Activated CD4-positive, alpha-beta memory T cell treated with anti-CD3 and anti-CD28 coated beads for 36 hours (primary cell): ENCODE data around the gene SKA3. TPM values are rescaled to one million over a fixed set of nuclear protein-coding genes. Genes with fewer than 3 reads are reported as not detected.
"Not testable (repeated sequence)": the region's sequence is repeated elsewhere in the genome, so short reads cannot be mapped to it uniquely, and the experiment has no call there.

ENCODE experiments used
- CTCF ChIA-PET: fragments of 350-600 bp; sonication (Branson Sonifier 250); formaldehyde crosslinking; loops from one replicate; lab custom pipeline; 2021; ENCODE audit warnings: antibody characterized with exemption, inconsistent platforms; lab: Charles Lee
- POLR2A ChIA-PET: fragments of 350-600 bp; sonication (Branson Sonifier 250); formaldehyde crosslinking; loops from one replicate; lab custom pipeline; 2021; ENCODE audit warnings: antibody characterized with exemption; lab: Charles Lee
- DNase-seq: peaks from one replicate; pipeline ENCODE4 v3.0.0-alpha.2; 2020
- H3K27ac Mint-ChIP-seq: one replicate; pipeline ENCODE4 v1.8.0; 2021; ENCODE audit warnings: mixed read lengths
- H3K27me3 Mint-ChIP-seq: one replicate; pipeline ENCODE4 v1.8.0; 2021; ENCODE audit warnings: mixed read lengths
- H3K36me3 Mint-ChIP-seq: one replicate; pipeline ENCODE4 v1.8.0; 2021; ENCODE audit warnings: mixed read lengths
- H3K4me1 Mint-ChIP-seq: one replicate; pipeline ENCODE4 v1.8.0; 2021; ENCODE audit warnings: low read depth, mixed read lengths
- H3K4me3 Mint-ChIP-seq: one replicate; pipeline ENCODE4 v1.8.0; 2021; ENCODE audit warnings: mild to moderate bottlenecking, mixed read lengths
- H3K9me3 Mint-ChIP-seq: one replicate; pipeline ENCODE4 v1.8.0; 2021; ENCODE audit warnings: mixed read lengths
- intact Hi-C: fragments of 100-400 bp; cut with micrococcal nuclease; formaldehyde crosslinking; loops from one replicate; pipeline ENCODE4 v1.15.1; 2023
- total RNA-seq, 2 experiments: library from RNA; stranded (reverse); gene quantifications; one replicate each; pipeline ENCODE4 v1.2.3, GENCODE V29; 2021

Gene SKA3
- total RNA-seq, 2 experiments from 2014 or later: 34.0 to 36.2 TPM

- POLR2A ChIA-PET, H3K27me3 Mint-ChIP-seq, CTCF ChIA-PET, H3K9me3 Mint-ChIP-seq, H3K4me1 Mint-ChIP-seq, intact Hi-C loops, DNase-seq, H3K27ac Mint-ChIP-seq, H3K4me3 Mint-ChIP-seq, H3K36me3 Mint-ChIP-seq: not testable (repeated sequence)
Observed at GRCh38 chr13:21201456-21202190, 25.3 kb upstream of the SKA3 start.

- H3K36me3 Mint-ChIP-seq, H3K9me3 Mint-ChIP-seq, POLR2A ChIA-PET: not testable (repeated sequence)
Observed at GRCh38 chr13:21198391-21198790, 22.0 kb upstream of the SKA3 start.

GRCh38 chr13:21197606-21198225 lies 21.4 kb upstream of the SKA3 start:
- H3K27ac Mint-ChIP-seq, H3K4me3 Mint-ChIP-seq, H3K4me1 Mint-ChIP-seq, CTCF ChIA-PET, H3K36me3 Mint-ChIP-seq, POLR2A ChIA-PET, intact Hi-C loops, DNase-seq, H3K9me3 Mint-ChIP-seq: not testable (repeated sequence)
- peaks cover 11% of the 10 kb centered on the region for H3K27me3 Mint-ChIP-seq

More at GRCh38 chr13:21198391-21198790, 22.0 kb upstream of the SKA3 start:
- H3K4me1 Mint-ChIP-seq, H3K4me3 Mint-ChIP-seq, CTCF ChIA-PET, DNase-seq, H3K27ac Mint-ChIP-seq, intact Hi-C loops: not testable (repeated sequence)
- peaks cover 11% of the 10 kb centered on the region for H3K27me3 Mint-ChIP-seq

- H3K4me3 Mint-ChIP-seq, DNase-seq, H3K4me1 Mint-ChIP-seq, POLR2A ChIA-PET, CTCF ChIA-PET, H3K27me3 Mint-ChIP-seq, H3K27ac Mint-ChIP-seq, H3K9me3 Mint-ChIP-seq, H3K36me3 Mint-ChIP-seq, intact Hi-C loops: not testable (repeated sequence)
Observed at GRCh38 chr13:21194756-21195155, 18.4 kb upstream of the SKA3 start.

GRCh38 chr13:21186410-21186809 lies 10.1 kb upstream of the SKA3 start:
- H3K4me3 Mint-ChIP-seq, H3K36me3 Mint-ChIP-seq, H3K4me1 Mint-ChIP-seq, H3K27me3 Mint-ChIP-seq, intact Hi-C loops, DNase-seq, H3K9me3 Mint-ChIP-seq, POLR2A ChIA-PET, H3K27ac Mint-ChIP-seq, CTCF ChIA-PET: not testable (repeated sequence)

- POLR2A ChIA-PET: no interaction called here
- Mint-ChIP-seq H3K4me1 (peaks cover 10% of the 10 kb centered on the region), H3K9me3 (no peaks in the 10 kb centered on the region), H3K4me3 (no peak overlapping the region), H3K27me3 (no peaks in the 10 kb centered on the region), H3K27ac (no peak overlapping the region), H3K36me3 (peaks cover 8% of the 10 kb centered on the region)
- DNase-seq: no peak
- intact Hi-C loops: no loop called here
- CTCF ChIA-PET: no interaction called here
Observed at GRCh38 chr13:21181671-21182070, 5.3 kb upstream of the SKA3 start.

- DNase-seq: no peak
- Mint-ChIP-seq H3K4me1 (peaks cover 18% of the 10 kb centered on the region), H3K36me3 (peaks cover 14% of the 10 kb centered on the region), H3K27ac (peak overlapping the region; percentile 96), H3K4me3 (peak overlapping the region; percentile 99), H3K27me3 (no peaks in the 10 kb centered on the region), H3K9me3 (no peaks in the 10 kb centered on the region)
- POLR2A ChIA-PET: interaction anchor here (0.6 to 2.2 kb wide), 13 partner anchors 8 to 405 kb away, joined by 3 to 10 read pairs (median 4); partner anchors contain the start of genes LATS2, XPO4 and ZDHHC20
- CTCF ChIA-PET: interaction anchor here (1.3 to 3.4 kb wide), 7 partner anchors 13 to 302 kb away, joined by 3 to 17 read pairs (median 9); no protein-coding TSS in a partner anchor
- intact Hi-C loops: loop anchor here (1.0 to 10.0 kb wide), 5 partner anchors 121 to 495 kb away; partner anchors contain the start of genes EEF1AKMT1, FGF9 and XPO4
Observed at GRCh38 chr13:21176982-21177284, 581 bp upstream of the SKA3 start.

- Mint-ChIP-seq H3K36me3 (peaks cover 22% of the 10 kb centered on the region), H3K4me1 (peaks cover 18% of the 10 kb centered on the region), H3K27me3 (no peaks in the 10 kb centered on the region), H3K4me3 (peak overlapping the region; percentile 99), H3K9me3 (no peaks in the 10 kb centered on the region), H3K27ac (peak overlapping the region; percentile 96)
- ChIA-PET POLR2A (interaction anchor here (0.6 to 2.2 kb wide), 10 partner anchors 10 to 649 kb away, joined by 3 to 10 read pairs (median 4); partner anchors contain the start of genes MICU2, XPO4 and ZDHHC20), CTCF (interaction anchor here (0.7 to 3.4 kb wide), 6 partner anchors 26 to 472 kb away, joined by 3 to 17 read pairs (median 7); partner anchors contain the start of gene IL17D)
- intact Hi-C loops: loop anchor here (1.0 to 10.0 kb wide), 5 partner anchors 123 to 497 kb away; partner anchors contain the start of genes EEF1AKMT1, FGF9 and XPO4
- DNase-seq: no peak
Observed at GRCh38 chr13:21175656-21176214, 617 bp downstream of the SKA3 start.

GRCh38 chr13:21173767-21174166 lies 2.6 kb downstream of the SKA3 start:
- DNase-seq, H3K9me3 Mint-ChIP-seq, CTCF ChIA-PET, H3K4me3 Mint-ChIP-seq, POLR2A ChIA-PET, H3K27ac Mint-ChIP-seq, H3K27me3 Mint-ChIP-seq: not testable (repeated sequence)
- H3K36me3 Mint-ChIP-seq: peaks cover 24% of the 10 kb centered on the region
- H3K4me1 Mint-ChIP-seq: peaks cover 18% of the 10 kb centered on the region
- intact Hi-C loops: loop anchor here (10.0 kb wide), 1 partner anchor 399 kb away; the partner anchor contains the start of gene EEF1AKMT1

- no peak overlapping the region for H3K27ac Mint-ChIP-seq
- intact Hi-C loops: loop anchor here (10.0 kb wide), 1 partner anchor 397 kb away; the partner anchor contains the start of gene EEF1AKMT1
- peaks cover 8% of the 10 kb centered on the region for H3K4me1 Mint-ChIP-seq
- H3K27me3 Mint-ChIP-seq: no peaks in the 10 kb centered on the region
- H3K36me3 Mint-ChIP-seq: peaks cover 26% of the 10 kb centered on the region
- H3K4me3 Mint-ChIP-seq: no peak overlapping the region
- CTCF ChIA-PET: interaction anchor here (0.6 kb wide), 1 partner anchor 627 kb away, joined by 4 read pairs; no protein-coding TSS in a partner anchor
- H3K9me3 Mint-ChIP-seq: no peaks in the 10 kb centered on the region
- DNase-seq: no peak
- POLR2A ChIA-PET: no interaction called here
Observed at GRCh38 chr13:21171420-21171819, 4.9 kb downstream of the SKA3 start.

GRCh38 chr13:21165606-21166005 lies 10.7 kb downstream of the SKA3 start:
- H3K27me3 Mint-ChIP-seq, H3K27ac Mint-ChIP-seq, H3K4me3 Mint-ChIP-seq, H3K9me3 Mint-ChIP-seq, DNase-seq, H3K4me1 Mint-ChIP-seq, CTCF ChIA-PET, intact Hi-C loops: not testable (repeated sequence)
- POLR2A ChIA-PET: interaction anchor here (1.2 kb wide), 1 partner anchor 11 kb away, joined by 3 read pairs; no protein-coding TSS in a partner anchor
- H3K36me3 Mint-ChIP-seq: peaks cover 12% of the 10 kb centered on the region

GRCh38 chr13:21164631-21165030 lies 11.7 kb downstream of the SKA3 start:
- Mint-ChIP-seq H3K36me3 (peaks cover 17% of the 10 kb centered on the region), H3K27ac (no peak overlapping the region), H3K27me3 (no peaks in the 10 kb centered on the region), H3K9me3 (no peaks in the 10 kb centered on the region), H3K4me3 (no peak overlapping the region), H3K4me1 (no peaks in the 10 kb centered on the region)
- ChIA-PET POLR2A (interaction anchor here (1.2 kb wide), 1 partner anchor 12 kb away, joined by 3 read pairs; no protein-coding TSS in a partner anchor), CTCF (interaction anchor here (1.2 kb wide), 1 partner anchor 12 kb away, joined by 3 read pairs; the partner anchor contains the start of genes MRPL57 and SKA3)
- no peak for DNase-seq
- intact Hi-C loops: no loop called here
